Astrocyte of the spinal cord (primary cell): Measurements from ENCODE around the gene CXCL6.

Experiments
- DNase-seq: peaks from one replicate; pipeline ENCODE4 v3.0.0; 2011; ENCODE audit warnings: low read depth, low spot score
- H3K4me3 ChIP-seq: 2 replicates; pipeline ENCODE4 v1.5.1; 2011; ENCODE audit warnings: low read depth, mild to moderate bottlenecking, low read length, moderate library complexity
- CTCF ChIP-seq: IDR thresholded peaks from 2 replicates; pipeline ENCODE4 v1.5.1; 2012; ENCODE audit warnings: low read depth, mild to moderate bottlenecking, low read length, inconsistent platforms
- in situ Hi-C: cut with HindIII; loops from 2 replicates; pipeline ENCODE4 v1.10.0; 2017; ENCODE audit warnings: low sequenced_read_pairs

The CXCL6 gene

GRCh38 chr4:73868206-73869129 is 32.0 kb downstream of the CXCL6 start:
- peak overlapping the region; percentile 63 for H3K4me3 ChIP-seq
- no peak for TF ChIP-seq CTCF
- peak; percentile 54 for DNase-seq

GRCh38 chr4:73869130-73870055 is 32.9 kb downstream of the CXCL6 start, which contains the start of gene CXCL1:
Gene CXCL1 (plus strand): TSS chr4:73869393. CDS start chr4:73869471, 78 bp downstream.
- peak within 1 kb of the TSS; percentile 63 for H3K4me3 ChIP-seq
- peak; percentile 24 for TF ChIP-seq CTCF
- peak; percentile 50 for DNase-seq
- in situ Hi-C loops, result no loop called here

More at GRCh38 chr4:73868206-73869129, 32.0 kb downstream of the CXCL6 start:
- in situ Hi-C loops, result no loop called here

GRCh38 chr4:73870260-73870659 is 33.8 kb downstream of the CXCL6 start:
- no peak for TF ChIP-seq CTCF
- DNase-seq, result no peak
- in situ Hi-C loops, result no loop called here
- H3K4me3 ChIP-seq, result peak overlapping the region; percentile 63

GRCh38 chr4:73870768-73871167 is 34.3 kb downstream of the CXCL6 start:
- TF ChIP-seq CTCF, result no peak
- peak overlapping the region; percentile 63 for H3K4me3 ChIP-seq
- DNase-seq, result no peak
- in situ Hi-C loops, result no loop called here

GRCh38 chr4:73871511-73872310 is 35.2 kb downstream of the CXCL6 start:
- peak; percentile 13 for DNase-seq
- no peak for TF ChIP-seq CTCF
- in situ Hi-C loops, result no loop called here
- peak overlapping the region; percentile 12 for H3K4me3 ChIP-seq
